MM.1S (cell line): ENCODE measurements around the gene PRKAG2.

Source experiments
- EZH2 ChIP-seq: fragments of 300-600 bp; sonication (generic); optimal IDR thresholded peaks from 2 replicates; pipeline ENCODE3; 2017; ENCODE audit warnings: low read depth, mild to moderate bottlenecking, antibody characterized with exemption, low read length, mixed read lengths
- EZH2phosphoT487 ChIP-seq: fragments of 300-600 bp; sonication (generic); IDR thresholded peaks from 2 replicates; pipeline ENCODE4 v1.6.1; 2018; ENCODE audit warnings: antibody characterized with exemption, low read length
- TF ChIP-seq, protein P1 (sequence below): fragments of 300-600 bp; sonication (generic); IDR thresholded peaks from 2 replicates; pipeline ENCODE4 v1.5.1; 2016; ENCODE audit warnings: antibody characterized with exemption, low read length, mixed read lengths

DNA sequence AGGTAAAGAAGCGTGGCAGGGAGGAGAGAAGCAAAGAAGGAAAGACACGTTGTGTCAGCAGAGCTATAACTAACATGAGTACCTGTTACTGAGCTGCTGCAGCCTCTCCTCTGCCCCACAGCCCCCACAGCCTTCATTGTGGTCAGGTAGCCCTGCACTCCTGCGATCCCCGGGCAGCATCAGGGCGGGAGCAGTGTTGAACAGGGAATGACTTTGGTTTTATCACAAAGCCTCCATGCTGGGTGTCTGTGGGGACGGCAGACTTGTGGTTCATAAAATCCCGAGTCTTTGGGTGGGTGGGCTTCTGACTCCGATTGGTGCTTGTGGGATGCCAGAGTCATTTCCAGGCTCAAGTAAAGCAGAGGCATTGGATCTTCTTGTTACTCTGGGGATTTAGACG is 14.8 kb upstream of the PRKAG2 start:
- TF ChIP-seq EZH2 (no peak), EZH2phosphoT487 (no peak)
- TF ChIP-seq, protein P1, sequence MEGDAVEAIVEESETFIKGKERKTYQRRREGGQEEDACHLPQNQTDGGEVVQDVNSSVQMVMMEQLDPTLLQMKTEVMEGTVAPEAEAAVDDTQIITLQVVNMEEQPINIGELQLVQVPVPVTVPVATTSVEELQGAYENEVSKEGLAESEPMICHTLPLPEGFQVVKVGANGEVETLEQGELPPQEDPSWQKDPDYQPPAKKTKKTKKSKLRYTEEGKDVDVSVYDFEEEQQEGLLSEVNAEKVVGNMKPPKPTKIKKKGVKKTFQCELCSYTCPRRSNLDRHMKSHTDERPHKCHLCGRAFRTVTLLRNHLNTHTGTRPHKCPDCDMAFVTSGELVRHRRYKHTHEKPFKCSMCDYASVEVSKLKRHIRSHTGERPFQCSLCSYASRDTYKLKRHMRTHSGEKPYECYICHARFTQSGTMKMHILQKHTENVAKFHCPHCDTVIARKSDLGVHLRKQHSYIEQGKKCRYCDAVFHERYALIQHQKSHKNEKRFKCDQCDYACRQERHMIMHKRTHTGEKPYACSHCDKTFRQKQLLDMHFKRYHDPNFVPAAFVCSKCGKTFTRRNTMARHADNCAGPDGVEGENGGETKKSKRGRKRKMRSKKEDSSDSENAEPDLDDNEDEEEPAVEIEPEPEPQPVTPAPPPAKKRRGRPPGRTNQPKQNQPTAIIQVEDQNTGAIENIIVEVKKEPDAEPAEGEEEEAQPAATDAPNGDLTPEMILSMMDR, result no peak
